Sigmoid colon (tissue), 7 donors: Measurements from ENCODE around the gene PGPEP1. TPM values are rescaled to one million over a fixed set of nuclear protein-coding genes. Genes with fewer than 3 reads are reported as not detected.
"Not testable (repeated sequence)": the region's sequence is repeated elsewhere in the genome, so short reads cannot be mapped to it uniquely, and the experiment has no call there.

Experiments used
- DNase-seq: peaks from one replicate; pipeline ENCODE4 v3.0.0-alpha.2; 2019
- H3K27ac ChIP-seq, 4 donors: fragments of 200-600 bp; sonication (generic); one replicate each; pipeline ENCODE4 v1.5.1; 2016 to 2019; ENCODE audit warnings: mild to moderate bottlenecking in 1 of 4
- H3K27me3 ChIP-seq, 3 donors: fragments of 200-600 bp; sonication (generic); one replicate each; pipeline ENCODE4 v1.5.1; 2019; ENCODE audit warnings: mild to moderate bottlenecking in 1 of 3
- H3K36me3 ChIP-seq, 4 donors: fragments of 200-600 bp; sonication (generic); one replicate each; pipeline ENCODE4 v1.5.1; 2016 to 2019
- H3K4me1 ChIP-seq, 4 donors: fragments of 200-600 bp; sonication (generic); one replicate each; pipeline ENCODE4 v1.5.1; 2017 to 2019
- H3K4me3 ChIP-seq, 4 donors: fragments of 200-600 bp; sonication (generic); one replicate each; pipeline ENCODE4 v1.5.1; 2017 to 2019; ENCODE audit warnings: mild to moderate bottlenecking in 2 of 4, moderate library complexity in 1 of 4
- H3K9me3 ChIP-seq, 4 donors: fragments of 200-600 bp in 3 of 4; sonication (generic) in 3 of 4; one replicate each; pipeline versions ENCODE4 v1.5.1 to v1.6.1; 2013 to 2019
- EP300 ChIP-seq, 4 donors: sonication (generic); formaldehyde crosslinking; IDR thresholded peaks; one replicate each; pipeline ENCODE4 v1.6.1; 2017; ENCODE audit warnings: antibody characterized with exemption in 4 of 4
- POLR2A ChIP-seq, 2 donors: fragments of 450-650 bp; IDR thresholded peaks; one replicate each; pipeline ENCODE4 v1.6.1; 2016; ENCODE audit warnings: antibody characterized with exemption in 2 of 2, mild to moderate bottlenecking in 2 of 2, moderate library complexity in 2 of 2
- POLR2AphosphoS5 ChIP-seq, 4 donors: sonication (generic); formaldehyde crosslinking; IDR thresholded peaks; one replicate each; pipeline ENCODE4 v1.6.1; 2017; ENCODE audit warnings: antibody characterized with exemption in 4 of 4
- WGBS, 2 donors: extraction: QIAGEN DNeasy Blood & Tissue Kit; methylation state at CpG; one replicate each; pipeline ENCODE4 v1.1.7; 2013; 5-methylcytosine and 5-hydroxymethylcytosine counted together
- intact Hi-C: fragments of 100-400 bp; cut with DNase I; formaldehyde crosslinking; loops from one replicate; pipeline ENCODE4 v1.15.1; 2023
- polyA plus RNA-seq, 3 donors: library from polyadenylated mRNA; stranded (reverse); fragments of 200-250 nt; gene quantifications; one replicate each; pipeline ENCODE4 v1.2.3, GENCODE V29; 2013
- total RNA-seq, 4 donors: library from RNA; depleted of rRNA; stranded (reverse); fragments of >200 nt; gene quantifications; one replicate each; pipeline ENCODE4 v1.1.0, GENCODE V29; 2016
- TF ChIP-seq, protein P1 (sequence below), 4 experiments: fragments of 450-650 bp in 3 of 4; fragments of 200-600 bp in 1 of 4; IDR thresholded peaks; one replicate each; pipeline ENCODE4 v1.5.1; 2016 to 2019; ENCODE audit warnings: antibody characterized with exemption in 4 of 4, mild to moderate bottlenecking in 3 of 4, moderate library complexity in 2 of 4
- donor health status: healthy with polysubstance abuse.
- donor health status: Bipolar disorder and iron deficiency.
- donor health status: healthy.

Gene PGPEP1
- total and polyA plus RNA-seq, 7 donors = 14.4 to 36.9 (median 16.9) TPM

DNA sequence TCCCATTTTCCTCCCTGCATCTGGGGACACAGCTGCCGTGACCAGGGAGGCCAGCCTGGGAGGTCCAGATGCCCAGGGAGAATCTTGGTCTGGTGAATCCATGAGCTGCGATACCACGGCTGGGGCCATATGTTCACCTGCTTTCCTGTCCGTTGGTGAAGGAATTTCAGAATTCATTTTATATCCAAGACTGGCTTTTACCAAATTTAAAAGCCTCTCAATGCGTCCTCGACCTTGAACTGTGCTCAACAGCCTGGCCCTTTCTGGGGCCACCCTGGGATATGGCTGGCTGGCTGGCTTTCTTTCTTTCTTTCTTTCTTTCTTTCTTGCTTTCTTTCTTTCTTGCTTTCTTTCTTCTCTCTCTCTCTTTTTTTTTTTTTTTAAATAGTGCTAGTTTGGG lies 23.4 kb downstream of the PGPEP1 start:
- H3K36me3 ChIP-seq = peaks cover 0 to 46% (median 0%) of the 10 kb centered on the region in 4 donors
- no peak for DNase-seq
- H3K27me3 ChIP-seq = no peaks in the 10 kb centered on the region
- no peak for TF ChIP-seq POLR2AphosphoS5 (IDR thresholded peaks at IDR 0.05)
- no peak for TF ChIP-seq EP300 (IDR thresholded peaks at IDR 0.05)
- TF ChIP-seq, protein P1, sequence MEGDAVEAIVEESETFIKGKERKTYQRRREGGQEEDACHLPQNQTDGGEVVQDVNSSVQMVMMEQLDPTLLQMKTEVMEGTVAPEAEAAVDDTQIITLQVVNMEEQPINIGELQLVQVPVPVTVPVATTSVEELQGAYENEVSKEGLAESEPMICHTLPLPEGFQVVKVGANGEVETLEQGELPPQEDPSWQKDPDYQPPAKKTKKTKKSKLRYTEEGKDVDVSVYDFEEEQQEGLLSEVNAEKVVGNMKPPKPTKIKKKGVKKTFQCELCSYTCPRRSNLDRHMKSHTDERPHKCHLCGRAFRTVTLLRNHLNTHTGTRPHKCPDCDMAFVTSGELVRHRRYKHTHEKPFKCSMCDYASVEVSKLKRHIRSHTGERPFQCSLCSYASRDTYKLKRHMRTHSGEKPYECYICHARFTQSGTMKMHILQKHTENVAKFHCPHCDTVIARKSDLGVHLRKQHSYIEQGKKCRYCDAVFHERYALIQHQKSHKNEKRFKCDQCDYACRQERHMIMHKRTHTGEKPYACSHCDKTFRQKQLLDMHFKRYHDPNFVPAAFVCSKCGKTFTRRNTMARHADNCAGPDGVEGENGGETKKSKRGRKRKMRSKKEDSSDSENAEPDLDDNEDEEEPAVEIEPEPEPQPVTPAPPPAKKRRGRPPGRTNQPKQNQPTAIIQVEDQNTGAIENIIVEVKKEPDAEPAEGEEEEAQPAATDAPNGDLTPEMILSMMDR (IDR thresholded peaks at IDR 0.05) = no peak
- no peak for TF ChIP-seq POLR2A (IDR thresholded peaks at IDR 0.05)
- no peak overlapping the region for H3K4me3 ChIP-seq
- peaks cover 0 to 16% (median 13%) of the 10 kb centered on the region in 4 donors for H3K4me1 ChIP-seq
- peak overlapping the region in 3 of 4 donors; percentile 64 to 75 (median 70) for H3K27ac ChIP-seq
- 59 to 86% methylated on average over 6 of the region's 6 CpGs for WGBS, 2 donors
- intact Hi-C loops = no loop called here
- H3K9me3 ChIP-seq = no peaks in the 10 kb centered on the region

DNA sequence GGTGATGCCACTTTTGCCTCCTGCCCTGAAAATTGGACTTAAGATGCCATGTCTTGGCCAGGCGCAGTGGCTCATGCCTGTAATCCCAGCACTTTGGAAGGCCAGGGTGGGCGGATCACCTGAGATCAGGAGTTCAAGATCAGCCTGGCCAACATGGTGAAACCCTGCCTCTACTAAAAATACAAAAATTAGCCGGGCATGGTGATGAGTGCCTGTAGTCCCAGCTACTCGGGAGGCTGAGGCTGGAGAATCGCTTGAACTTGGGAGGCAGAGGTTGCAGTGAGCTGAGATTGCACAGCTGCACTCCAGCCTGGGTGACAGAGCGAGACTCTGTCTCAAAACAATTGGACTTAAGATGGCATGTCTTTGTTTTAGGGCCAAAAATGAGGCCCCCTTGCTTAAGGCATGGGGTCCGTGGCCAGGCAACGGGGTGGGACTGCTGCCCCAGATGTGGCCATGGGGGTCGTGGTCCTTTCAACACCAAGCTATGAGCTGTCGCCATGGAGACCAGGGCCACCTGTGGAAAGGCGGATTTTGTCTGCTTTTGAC lies 24.0 kb downstream of the PGPEP1 start:
- H3K9me3 ChIP-seq, H3K27me3 ChIP-seq, DNase-seq, intact Hi-C loops: not testable (repeated sequence)
- Histone ChIP-seq H3K27ac (peak overlapping the region; percentile 47 to 75 (median 67)), H3K36me3 (peaks cover 0 to 41% (median 0%) of the 10 kb centered on the region in 4 donors), H3K4me1 (peaks cover 0 to 16% (median 13%) of the 10 kb centered on the region in 4 donors), H3K4me3 (peak overlapping the region in 1 of 4 donors; percentile 19)
- whole genome bisulfite sequencing, 2 donors = 24 to 55% methylated on average over 11 of the region's 11 CpGs

DNA sequence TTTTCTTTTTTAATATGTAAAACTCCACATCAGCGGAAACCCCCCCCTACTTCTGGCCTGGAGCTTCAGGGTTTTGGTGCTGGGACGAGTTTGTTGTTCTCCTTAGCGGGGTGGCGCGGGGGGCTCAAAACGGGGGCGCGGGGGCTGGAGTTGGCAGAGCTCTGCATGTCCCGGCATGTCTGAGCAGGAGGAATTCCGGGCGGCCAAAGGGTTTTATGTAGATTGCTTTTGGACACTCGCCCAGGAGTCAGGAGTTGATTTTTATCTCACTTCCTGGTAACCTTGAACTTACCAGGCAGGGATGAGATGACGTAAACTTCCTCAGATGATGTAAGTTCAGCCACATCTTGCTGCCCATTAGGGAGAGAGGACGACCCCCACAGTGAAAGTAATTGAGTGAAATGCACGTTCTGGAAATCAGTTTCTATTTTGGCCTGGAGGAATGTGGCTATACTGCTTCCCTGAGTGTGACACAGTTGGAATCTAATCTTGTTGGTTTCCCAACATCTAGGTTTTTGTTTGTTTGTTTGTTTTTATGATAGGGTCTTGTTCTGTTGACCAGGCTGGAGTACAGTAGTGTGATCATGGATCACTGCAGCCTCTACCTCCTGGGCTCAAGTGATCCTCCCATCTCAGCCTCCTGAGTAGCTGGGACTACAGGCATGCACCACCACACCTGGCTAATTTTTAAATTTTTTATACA lies 24.6 kb downstream of the PGPEP1 start:
- Histone ChIP-seq H3K4me1 (peaks cover 0 to 16% (median 13%) of the 10 kb centered on the region in 4 donors), H3K27ac (peak overlapping the region; percentile 47 to 75 (median 67)), H3K27me3 (no peaks in the 10 kb centered on the region), H3K9me3 (no peaks in the 10 kb centered on the region), H3K4me3 (peak overlapping the region in 1 of 4 donors; percentile 19), H3K36me3 (peaks cover 0 to 35% (median 0%) of the 10 kb centered on the region in 4 donors)
- intact Hi-C loops = no loop called here
- peak; percentile 87 for DNase-seq
- TF ChIP-seq POLR2AphosphoS5 (IDR thresholded peaks at IDR 0.05) = peak in 3 of 4 donors; percentile 30 to 81 (median 30)
- TF ChIP-seq EP300 (IDR thresholded peaks at IDR 0.05) = peak in 2 of 4 donors; percentile 42 to 59
- TF ChIP-seq POLR2A (IDR thresholded peaks at IDR 0.05) = no peak
- WGBS, 2 donors = 6 to 28% methylated on average over 15 of the region's 15 CpGs

DNA sequence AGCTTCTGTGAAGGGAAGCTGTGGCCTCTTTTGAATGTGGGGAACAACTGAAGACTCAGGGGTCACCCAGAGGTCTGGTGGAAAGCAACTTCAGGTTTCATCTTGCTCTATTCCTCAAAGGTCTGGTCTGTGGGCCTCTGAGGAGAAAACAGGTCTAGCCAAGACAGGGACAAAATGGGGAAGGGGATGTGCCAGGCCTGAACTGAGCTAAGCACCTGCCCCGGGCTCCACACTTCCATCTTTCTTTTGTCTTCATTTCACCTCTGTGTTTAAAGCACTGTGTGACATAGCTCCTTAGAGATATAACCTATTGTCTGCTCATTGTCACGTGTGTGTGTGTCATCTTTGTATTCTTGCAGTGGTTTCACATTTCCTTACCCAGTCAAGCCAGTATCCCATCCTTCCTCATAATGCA lies 25.6 kb downstream of the PGPEP1 start:
- TF ChIP-seq, protein P1 (IDR thresholded peaks at IDR 0.05) = no peak
- TF ChIP-seq EP300 (IDR thresholded peaks at IDR 0.05) = no peak
- no peak for TF ChIP-seq POLR2A (IDR thresholded peaks at IDR 0.05)
- TF ChIP-seq POLR2AphosphoS5 (IDR thresholded peaks at IDR 0.05) = no peak
- no peaks in the 10 kb centered on the region for H3K9me3 ChIP-seq
- 90 to 93% methylated on average over 2 of the region's 2 CpGs for WGBS, 2 donors
- no peak overlapping the region for H3K4me3 ChIP-seq
- peak overlapping the region in 2 of 4 donors; percentile 47 to 75 for H3K27ac ChIP-seq
- H3K27me3 ChIP-seq = no peaks in the 10 kb centered on the region
- intact Hi-C loops = no loop called here
- peaks cover 0 to 25% (median 0%) of the 10 kb centered on the region in 4 donors for H3K36me3 ChIP-seq
- no peak for DNase-seq
- peaks cover 0 to 16% (median 13%) of the 10 kb centered on the region in 4 donors for H3K4me1 ChIP-seq

DNA sequence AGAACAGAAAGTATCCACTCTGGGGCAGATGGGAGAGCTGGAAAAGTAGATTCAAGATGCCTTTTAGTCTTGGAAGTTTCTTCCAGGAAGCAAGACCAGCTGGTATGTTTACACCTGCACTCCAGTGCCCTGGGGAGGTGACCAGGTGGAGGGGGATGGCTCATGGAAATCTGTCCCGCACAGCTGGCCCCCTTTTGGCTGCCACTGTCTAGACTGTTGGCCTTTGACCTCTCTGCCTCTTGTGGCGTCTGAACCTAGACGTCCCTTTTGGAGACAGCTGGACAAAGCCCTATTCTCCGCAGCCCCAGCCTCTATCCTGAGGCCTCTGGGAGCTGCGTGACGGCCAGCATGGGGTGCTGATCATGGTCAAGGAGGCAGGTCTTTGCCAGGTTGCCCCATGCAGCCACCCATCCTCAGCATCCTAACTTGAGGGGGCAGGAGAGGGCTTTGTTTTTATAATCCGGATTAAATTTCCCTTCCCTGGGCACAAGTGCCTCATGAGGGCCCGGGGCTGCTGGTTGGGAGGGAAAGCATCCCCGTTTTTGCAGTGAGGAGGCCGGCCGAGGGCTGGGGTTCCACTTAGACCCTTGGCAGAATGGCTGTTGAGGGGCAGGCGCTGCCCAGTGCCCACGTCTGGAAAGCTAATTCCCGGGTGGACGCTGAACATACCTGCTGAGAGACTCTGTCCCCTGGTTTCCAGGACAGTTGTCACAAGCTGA lies 28.3 kb downstream of the PGPEP1 start:
- H3K27ac ChIP-seq = no peak overlapping the region
- WGBS, 2 donors = 69 to 84% methylated on average over 15 of the region's 15 CpGs

More for the DNA sequence above, 28.3 kb downstream of the PGPEP1 start:
- Histone ChIP-seq H3K27me3 (no peaks in the 10 kb centered on the region), H3K9me3 (no peaks in the 10 kb centered on the region), H3K36me3 (peaks cover 0 to 2% (median 0%) of the 10 kb centered on the region in 4 donors), H3K4me3 (no peak overlapping the region), H3K4me1 (peaks cover 0 to 18% (median 15%) of the 10 kb centered on the region in 4 donors)
- TF ChIP-seq, protein P1 (IDR thresholded peaks at IDR 0.05) = no peak
- TF ChIP-seq EP300 (IDR thresholded peaks at IDR 0.05) (no peak), POLR2AphosphoS5 (IDR thresholded peaks at IDR 0.05) (no peak), POLR2A (IDR thresholded peaks at IDR 0.05) (no peak)
- intact Hi-C loops = no loop called here
- no peak for DNase-seq
